Epithelial cell of proximal tubule (primary cell): ENCODE results near the gene ARHGAP12. TPM values are rescaled to one million over a fixed set of nuclear protein-coding genes. Genes with fewer than 3 reads are reported as not detected.

Experiments
- DNase-seq: peaks from one replicate; pipeline ENCODE4 v3.0.0-alpha.2; 2011; ENCODE audit warnings: low read depth
- H3K4me3 ChIP-seq: 2 replicates; pipeline ENCODE4 v1.5.1; 2011; ENCODE audit warnings: low read depth, mild to moderate bottlenecking, low read length
- CTCF ChIP-seq: conservative IDR thresholded peaks from 2 replicates; pipeline ENCODE4 v1.5.1; 2012; ENCODE audit warnings: low read depth, mild to moderate bottlenecking, low read length
- total RNA-seq: library from RNA; depleted of rRNA; stranded (reverse); fragments of >200 nt; gene quantifications from 2 replicates; pipeline ENCODE4 v1.2.3, GENCODE V29; 2015

The ARHGAP12 gene
- total RNA-seq, 1 donor from 2014 or later, result 13.7 TPM

GRCh38 chr10:31963589-31963980, 35.0 kb upstream of the ARHGAP12 start:
- H3K4me3 ChIP-seq, result no peak overlapping the region
- TF ChIP-seq CTCF, result no peak
- no peak for DNase-seq

GRCh38 chr10:31962826-31963588, 34.4 kb upstream of the ARHGAP12 start:
- no peak for TF ChIP-seq CTCF
- DNase-seq, result no peak
- H3K4me3 ChIP-seq, result no peak overlapping the region

- no peak for TF ChIP-seq CTCF
- DNase-seq, result no peak
- H3K4me3 ChIP-seq, result no peak overlapping the region
These were observed 32.8 kb upstream of the ARHGAP12 start for GRCh38 chr10:31961277-31962074.

- DNase-seq, result no peak
- H3K4me3 ChIP-seq, result no peak overlapping the region
- TF ChIP-seq CTCF, result no peak
These were observed 31.0 kb upstream of the ARHGAP12 start for GRCh38 chr10:31959461-31960173.

GRCh38 chr10:31958856-31959255, 30.2 kb upstream of the ARHGAP12 start:
- no peak for DNase-seq
- no peak for TF ChIP-seq CTCF

DNA sequence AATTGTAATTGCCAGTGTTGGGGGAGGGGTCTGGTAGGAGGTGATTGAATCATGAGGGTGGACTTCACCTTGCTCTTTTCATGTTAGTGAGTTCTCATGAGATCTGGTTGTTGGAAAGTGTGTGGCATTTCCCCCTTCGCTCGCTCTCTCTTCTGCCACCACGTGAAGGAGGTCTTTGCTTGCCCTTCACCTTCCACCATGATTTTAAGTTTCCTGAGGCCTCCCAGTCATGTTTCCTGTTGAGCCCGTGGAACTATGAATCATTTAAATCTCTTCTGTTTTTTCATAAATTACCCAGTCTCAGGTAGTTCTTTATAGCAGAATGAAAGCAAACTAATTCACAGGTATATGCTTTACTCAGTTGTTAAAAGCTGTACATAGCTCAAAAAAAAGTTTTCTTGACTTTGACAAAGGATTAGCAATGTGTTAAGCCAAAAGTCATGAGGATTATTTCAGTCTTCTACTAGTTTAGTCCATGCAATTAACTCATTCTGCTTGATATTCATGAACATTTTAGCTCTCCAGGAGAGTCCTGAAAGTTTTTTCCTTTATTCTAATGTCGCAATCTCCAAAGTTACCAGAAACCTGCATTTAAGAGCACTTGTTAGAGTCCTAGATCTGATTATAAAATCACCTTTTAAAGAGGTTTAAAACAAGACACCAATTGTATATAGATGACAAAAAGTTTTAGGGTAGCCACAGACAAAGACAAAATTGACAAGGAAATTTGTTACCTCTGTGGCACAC, 27.7 kb upstream of the ARHGAP12 start:
- TF ChIP-seq CTCF, result no peak
- no peak overlapping the region for H3K4me3 ChIP-seq
- DNase-seq, result no peak

More at GRCh38 chr10:31958856-31959255, 30.2 kb upstream of the ARHGAP12 start:
- no peak overlapping the region for H3K4me3 ChIP-seq
